ENCODE data around the gene CRB1. TPM values are rescaled to one million over a fixed set of nuclear protein-coding genes. Genes with fewer than 3 reads are reported as not detected.

CRB1 gene
- 1 to 10 TPM in 1 of 3 donors, under 1 TPM in 2; 0.33 to 1.0 (median 0.48) TPM for total RNA-seq

- no peaks in the 10 kb centered on the region for H3K4me1 ChIP-seq
- no peak within 1 kb of the TSS for H3K27ac ChIP-seq
- no peak for DNase-seq (ENCODE audit: low spot score in 2 of 2)
- no peak within 1 kb of the TSS for H3K4me3 ChIP-seq
- no peaks in the 10 kb centered on the region for H3K36me3 ChIP-seq
- H3K27me3 ChIP-seq = no peaks in the 10 kb centered on the region
- intact Hi-C loops (cut with DNase I; ENCODE audit: low total_unique reads) = no loop called here
- H3K9me3 ChIP-seq = no peaks in the 10 kb centered on the region
- TF ChIP-seq CTCF (IDR thresholded peaks at IDR 0.05) (no peak), POLR2A (IDR thresholded peaks at IDR 0.05) (no peak), POLR2AphosphoS5 (IDR thresholded peaks at IDR 0.05) (no peak)
Observed at GRCh38 chr1:197268012-197268411, at the start of gene CRB1. TSS of gene CRB1 (plus strand) at chr1:197268252. CDS start at chr1:197268413, 161 bp downstream.

GRCh38 chr1:197218857-197219256 lies 49.2 kb upstream of the CRB1 start:
- Histone ChIP-seq H3K4me1 (no peaks in the 10 kb centered on the region), H3K36me3 (no peaks in the 10 kb centered on the region), H3K27me3 (no peaks in the 10 kb centered on the region), H3K9me3 (no peaks in the 10 kb centered on the region), H3K4me3 (no peak overlapping the region), H3K27ac (no peak overlapping the region)
- intact Hi-C loops (cut with DNase I; ENCODE audit: low total_unique reads) = no loop called here
- DNase-seq (ENCODE audit: low spot score in 2 of 2) = no peak
- no peak for TF ChIP-seq CTCF (IDR thresholded peaks at IDR 0.05)
- no peak for TF ChIP-seq POLR2A (IDR thresholded peaks at IDR 0.05)
- TF ChIP-seq POLR2AphosphoS5 (IDR thresholded peaks at IDR 0.05) = no peak

- no peak overlapping the region for H3K4me3 ChIP-seq
- peak in 1 of 3 donors; percentile 24 for TF ChIP-seq POLR2AphosphoS5 (IDR thresholded peaks at IDR 0.05)
- no peak for TF ChIP-seq POLR2A (IDR thresholded peaks at IDR 0.05)
- H3K27ac ChIP-seq = peak overlapping the region; percentile 53 to 65
- DNase-seq (ENCODE audit: low spot score in 2 of 2) = peak in 1 of 2 donors; percentile 62
- H3K9me3 ChIP-seq = no peaks in the 10 kb centered on the region
- no peaks in the 10 kb centered on the region for H3K4me1 ChIP-seq
- no peaks in the 10 kb centered on the region for H3K36me3 ChIP-seq
- intact Hi-C loops (cut with DNase I; ENCODE audit: low total_unique reads) = no loop called here
- no peaks in the 10 kb centered on the region for H3K27me3 ChIP-seq
Observed at GRCh38 chr1:197222025-197222685, 45.9 kb upstream of the CRB1 start.

GRCh38 chr1:197222780-197223179 lies 45.3 kb upstream of the CRB1 start:
- Histone ChIP-seq H3K36me3 (no peaks in the 10 kb centered on the region), H3K27me3 (no peaks in the 10 kb centered on the region), H3K27ac (peak overlapping the region; percentile 53 to 65), H3K4me1 (no peaks in the 10 kb centered on the region), H3K9me3 (no peaks in the 10 kb centered on the region), H3K4me3 (no peak overlapping the region)
- intact Hi-C loops (cut with DNase I; ENCODE audit: low total_unique reads) = no loop called here
- DNase-seq (ENCODE audit: low spot score in 2 of 2) = no peak
- TF ChIP-seq POLR2AphosphoS5 (IDR thresholded peaks at IDR 0.05) = no peak
- TF ChIP-seq POLR2A (IDR thresholded peaks at IDR 0.05) = no peak
- no peak for TF ChIP-seq CTCF (IDR thresholded peaks at IDR 0.05)

- Histone ChIP-seq H3K27ac (no peak overlapping the region), H3K4me1 (no peaks in the 10 kb centered on the region), H3K4me3 (no peak overlapping the region), H3K27me3 (no peaks in the 10 kb centered on the region), H3K36me3 (no peaks in the 10 kb centered on the region), H3K9me3 (no peaks in the 10 kb centered on the region)
- intact Hi-C loops (cut with DNase I; ENCODE audit: low total_unique reads) = no loop called here
- DNase-seq (ENCODE audit: low spot score in 2 of 2) = no peak
- TF ChIP-seq POLR2AphosphoS5 (IDR thresholded peaks at IDR 0.05) (no peak), POLR2A (IDR thresholded peaks at IDR 0.05) (no peak), CTCF (IDR thresholded peaks at IDR 0.05) (no peak)
Observed at GRCh38 chr1:197224160-197224559, 43.9 kb upstream of the CRB1 start.

All from breast epithelium (tissue), 4 donors.